H1 (cell line): ENCODE results near the gene ZNF8. TPM values are rescaled to one million over a fixed set of nuclear protein-coding genes. Genes with fewer than 3 reads are reported as not detected.
A peak's percentile ranks its signal among the peaks of the same experiment; 100 is the strongest.

Experiments
- CTCF ChIA-PET: fragments of 300-600 bp; sonication (Branson Sonifier 250); formaldehyde crosslinking; loops from one replicate; lab custom pipeline; 2021; ENCODE audit not compliant: partially characterized antibody; lab: Charles Lee
- POLR2A ChIA-PET: fragments of 300-600 bp; sonication (Branson Sonifier 250); formaldehyde crosslinking; loops from one replicate; lab custom pipeline; 2021; ENCODE audit warnings: inconsistent platforms; ENCODE audit not compliant: partially characterized antibody; lab: Charles Lee
- DNase-seq, 2 experiments: peaks; one replicate each; pipeline versions ENCODE4 v3.0.0 to v3.0.0-alpha.2; 2010 to 2022; ENCODE audit warnings: low spot score in 2 of 2, low read depth in 1 of 2, mixed read lengths in 1 of 2
- FAIRE-seq: peaks from 2 replicates; lab custom pipeline; 2011; peaks lifted over from hg19 to GRCh38; lab: Jason Lieb, UNC
- H2AFZ ChIP-seq: 2 replicates; pipeline ENCODE4 v1.8.1; 2012; ENCODE audit warnings: low read length, inconsistent platforms
- H2AK5ac ChIP-seq: 2 replicates; pipeline ENCODE4 v1.6.1; 2013; ENCODE audit warnings: low read depth, low read length
- H2BK120ac ChIP-seq: replicated peaks from 2 replicates; pipeline ENCODE3; 2013; ENCODE audit warnings: low read depth, low read length, inconsistent platforms
- H2BK12ac ChIP-seq: 2 replicates; pipeline ENCODE4 v1.6.1; 2013; ENCODE audit warnings: low read depth, low read length
- H2BK15ac ChIP-seq: 2 replicates; pipeline ENCODE4 v1.6.1; 2013; ENCODE audit warnings: low read length
- H2BK20ac ChIP-seq: 2 replicates; pipeline ENCODE4 v1.6.1; 2013; ENCODE audit warnings: low read length
- H2BK5ac ChIP-seq: 2 replicates; pipeline ENCODE4 v1.6.1; 2013; ENCODE audit warnings: low read depth, low read length
- H3K14ac ChIP-seq: 2 replicates; pipeline ENCODE4 v1.6.1; 2013; ENCODE audit warnings: inconsistent platforms; ENCODE audit not compliant: insufficient read length
- H3K18ac ChIP-seq: 2 replicates; pipeline ENCODE4 v1.6.1; 2013; ENCODE audit warnings: low read length; ENCODE audit errors: extremely low read depth
- H3K23ac ChIP-seq: 2 replicates; pipeline ENCODE4 v1.6.1; 2013; ENCODE audit warnings: inconsistent platforms; ENCODE audit not compliant: insufficient read length
- H3K23me2 ChIP-seq: 2 replicates; pipeline ENCODE4 v1.6.1; 2013; ENCODE audit warnings: low read depth, low read length
- H3K27ac ChIP-seq: 2 replicates; pipeline ENCODE4 v1.6.1; 2011; ENCODE audit warnings: low read depth, low read length, inconsistent platforms
- H3K27me3 ChIP-seq, 4 experiments: replicated peaks in 1 of 4; 1 replicate in 1 of 4; 2 replicates in 3 of 4; pipeline versions ENCODE4 v1.6.1 to v1.8.1; 2011 to 2013; ENCODE audit warnings: low read length in 3 of 4, mild to moderate bottlenecking in 3 of 4, inconsistent platforms in 2 of 4, mixed read lengths in 2 of 4, moderate library complexity in 1 of 4; ENCODE audit not compliant: control insufficient read depth in 3 of 4, insufficient read depth in 3 of 4; ENCODE audit errors: extremely low read depth in 1 of 4
- H3K36me3 ChIP-seq, 4 experiments: 2 replicates each; pipeline versions ENCODE4 v1.6.1 to v1.8.1; 2011 to 2013; ENCODE audit warnings: mild to moderate bottlenecking in 4 of 4, low read length in 3 of 4, moderate library complexity in 2 of 4, control low read depth in 1 of 4, inconsistent platforms in 1 of 4; ENCODE audit not compliant: insufficient read depth in 4 of 4, control insufficient read depth in 2 of 4
- H3K4ac ChIP-seq: replicated peaks from 2 replicates; pipeline ENCODE3; 2013; ENCODE audit warnings: low read length, low read depth, mixed read lengths, inconsistent platforms; ENCODE audit not compliant: insufficient read length
- H3K4me1 ChIP-seq, 4 experiments: replicated peaks in 1 of 4; 1 replicate in 1 of 4; 2 replicates in 3 of 4; pipeline versions ENCODE4 v1.6.1 to v1.8.1; 2011 to 2013; ENCODE audit warnings: low read length in 3 of 4, inconsistent platforms in 2 of 4, mixed read lengths in 1 of 4; ENCODE audit not compliant: insufficient read depth in 4 of 4, control insufficient read depth in 3 of 4
- H3K4me2 ChIP-seq, 2 experiments: 2 replicates each; pipeline versions ENCODE4 v1.6.1 to v1.8.1; 2011 to 2013; ENCODE audit warnings: low read depth in 2 of 2, low read length in 2 of 2, control low read depth in 1 of 2, inconsistent platforms in 1 of 2, mild to moderate bottlenecking in 1 of 2; ENCODE audit not compliant: insufficient read depth in 1 of 2
- H3K4me3 ChIP-seq, 4 experiments: fragments of 200-600, 300-600 bp in 1 of 4; sonication (generic), shearing (Covaris generic), sonication (Bioruptor Twin) in 1 of 4; 2 replicates each; pipeline versions ENCODE4 v1.5.1 to v1.8.1; 2011 to 2016; ENCODE audit warnings: low read length in 4 of 4, low read depth in 3 of 4, control low read depth in 2 of 4, inconsistent platforms in 2 of 4, mild to moderate bottlenecking in 2 of 4, mixed read lengths in 1 of 4, moderate library complexity in 1 of 4; ENCODE audit not compliant: insufficient read depth in 2 of 4; ENCODE audit errors: extremely low read depth in 1 of 4
- H3K56ac ChIP-seq: replicated peaks from 2 replicates; pipeline ENCODE3; 2013; ENCODE audit warnings: low read depth, mild to moderate bottlenecking, mixed read lengths, low read length, inconsistent platforms; ENCODE audit not compliant: insufficient read length
- H3K79me1 ChIP-seq: 2 replicates; pipeline ENCODE4 v1.6.1; 2013; ENCODE audit warnings: low read depth, low read length, control low read depth
- H3K79me2 ChIP-seq, 2 experiments: 2 replicates each; pipeline versions ENCODE4 v1.6.1 to v1.8.1; 2012 to 2013; ENCODE audit warnings: low read length in 2 of 2, mild to moderate bottlenecking in 2 of 2, inconsistent platforms in 1 of 2; ENCODE audit not compliant: insufficient read depth in 2 of 2, control insufficient read depth in 1 of 2
- H3K9ac ChIP-seq, 4 experiments: replicated peaks in 1 of 4; 1 replicate in 1 of 4; 2 replicates in 3 of 4; pipeline versions ENCODE4 v1.6.1 to v1.8.1; 2011 to 2013; ENCODE audit warnings: low read depth in 3 of 4, low read length in 3 of 4, control low read depth in 2 of 4, mild to moderate bottlenecking in 2 of 4, moderate library complexity in 2 of 4, inconsistent platforms in 1 of 4; ENCODE audit errors: extremely low read depth in 1 of 4
- H3K9me3 ChIP-seq, 2 experiments: 2 replicates each; pipeline versions ENCODE4 v1.6.1 to v1.8.1; 2012 to 2013; ENCODE audit warnings: mild to moderate bottlenecking in 2 of 2, moderate library complexity in 2 of 2, control low read depth in 1 of 2, inconsistent platforms in 1 of 2, low read depth in 1 of 2, low read length in 1 of 2, mixed read lengths in 1 of 2; ENCODE audit not compliant: insufficient read depth in 2 of 2
- H4K20me1 ChIP-seq, 2 experiments: replicated peaks in 1 of 2; 2 replicates each; pipeline versions ENCODE3 to v1.8.1; 2011 to 2013; ENCODE audit warnings: inconsistent platforms in 2 of 2, low read length in 2 of 2, mild to moderate bottlenecking in 1 of 2; ENCODE audit not compliant: insufficient read depth in 2 of 2, control insufficient read depth in 1 of 2
- H4K5ac ChIP-seq: 2 replicates; pipeline ENCODE4 v1.6.1; 2013; ENCODE audit warnings: low read length, low read depth, mixed read lengths, inconsistent platforms; ENCODE audit not compliant: insufficient read length
- H4K8ac ChIP-seq: 2 replicates; pipeline ENCODE4 v1.8.0; 2013; ENCODE audit warnings: mild to moderate bottlenecking, moderate library complexity, low read length, inconsistent platforms; ENCODE audit not compliant: insufficient read depth; ENCODE audit errors: extremely low read depth
- H4K91ac ChIP-seq: replicated peaks from 2 replicates; pipeline ENCODE3; 2013; ENCODE audit warnings: low read length, mixed read lengths, inconsistent platforms; ENCODE audit not compliant: insufficient read length
- CREB1 ChIP-seq: IDR thresholded peaks from 2 replicates; pipeline ENCODE4 v1.6.1; 2012; ENCODE audit warnings: inconsistent platforms
- SUZ12 ChIP-seq: fragments of 200-600 bp; sonication (generic); IDR thresholded peaks from 2 replicates; pipeline ENCODE4 v1.6.1; 2012; ENCODE audit warnings: mild to moderate bottlenecking, inconsistent platforms, low read length, moderate library complexity, mixed read lengths
- WGBS, 2 experiments: shearing (Covaris generic) in 1 of 2; methylation state at CpG; one replicate each; pipeline versions ENCODE4 v1.1.6 to v1.1.7; 2013 to 2015; ENCODE audit warnings: low lambda C conversion rate in 2 of 2, mixed read lengths in 2 of 2, inconsistent platforms in 1 of 2, low coverage in 1 of 2, missing lambda C conversion rate in 1 of 2; ENCODE audit not compliant: insufficient replicate concordance in 2 of 2, insufficient coverage in 1 of 2, insufficient read length in 1 of 2; ENCODE audit errors: extremely low coverage in 1 of 2, missing lambda C conversion rate in 1 of 2; 5-methylcytosine and 5-hydroxymethylcytosine counted together
- polyA plus RNA-seq, 7 experiments: library from polyadenylated mRNA; depleted of rRNA in 3 of 7; stranded (reverse) in 5 of 7; unstranded in 2 of 7; fragments of >200 nt in 5 of 7; fragments of 200-250 nt in 2 of 7; gene quantifications; 1 replicate in 5 of 7; 2 replicates in 1 of 7; 4 replicates in 1 of 7; pipeline versions ENCODE4 v1.2.1 to v1.2.3, GENCODE V29; 2011 to 2013; ENCODE audit warnings: missing spikeins in 2 of 7, mixed read lengths in 2 of 7
- total RNA-seq: library from RNA; stranded (reverse); fragmentation: NEBNext Ultra II Directional; extraction: Animal tissue kit (Norgen Biotek cat#: 25700); gene quantifications from 2 replicates; pipeline ENCODE4 v1.2.1, GENCODE V29; 2021

Gene ZNF8
- total and polyA plus RNA-seq, 2 of the 8 experiments (the other 6 are each of a cell fraction or from before 2014, with no cell fraction given): 9.2 to 21.5 TPM

DNA sequence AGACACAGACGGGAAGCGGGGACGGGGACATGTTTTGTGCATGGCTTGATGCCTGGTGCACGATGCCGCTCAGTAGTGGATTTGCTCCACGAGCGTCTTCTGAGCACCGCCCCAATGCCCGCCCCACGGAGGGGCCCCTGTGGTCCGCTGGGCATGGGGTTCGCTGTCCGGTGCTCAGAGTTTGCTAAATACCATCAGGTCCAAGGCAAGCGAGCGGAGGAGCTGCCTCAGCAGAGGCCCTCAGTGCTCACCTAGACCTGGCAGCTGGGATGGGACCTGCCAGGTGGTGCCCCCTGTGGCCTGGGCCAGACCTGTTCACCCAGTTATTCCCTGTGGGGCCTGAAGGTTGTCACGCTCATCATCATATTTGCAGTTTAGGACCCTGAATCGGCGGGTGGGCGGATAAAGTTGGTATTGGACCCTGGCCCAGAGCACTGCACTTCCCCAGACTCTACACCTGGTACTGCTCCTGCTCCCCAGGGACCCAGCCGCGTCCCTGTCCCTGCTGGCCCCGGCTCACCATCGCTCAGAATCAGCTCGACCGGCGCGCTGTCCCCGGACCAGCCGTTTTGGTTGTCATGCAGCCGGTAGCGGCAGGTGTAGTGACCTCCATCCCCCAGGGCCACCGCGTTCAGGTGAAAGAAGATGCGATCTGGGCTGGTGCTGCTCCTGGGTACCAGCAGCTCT lies 72.3 kb downstream of the ZNF8 start:
- FAIRE-seq: no peak
- no peak overlapping the region for H2AFZ ChIP-seq
- TF ChIP-seq CREB1: no peak
- TF ChIP-seq SUZ12: no peak

More for the DNA sequence above, 72.3 kb downstream of the ZNF8 start:
- Histone ChIP-seq H2BK20ac (no peak overlapping the region), H3K23me2 (peaks cover 9% of the 10 kb centered on the region), H2BK12ac (no peak overlapping the region), H3K14ac (no peak overlapping the region), H2AK5ac (no peak overlapping the region), H2BK15ac (no peak overlapping the region), H3K79me1 (no peaks in the 10 kb centered on the region), H3K4me1 (no peaks in the 10 kb centered on the region; a peak in 1 of 7 replicates), H2BK120ac (no peak overlapping the region), H3K4me3 (no peak overlapping the region), H3K56ac (no peak overlapping the region), H4K8ac (peak overlapping the region; percentile 68; the same call in 1 of the 2 replicates), H4K91ac (no peak overlapping the region), H3K18ac (no peak overlapping the region), H3K9ac (no peak overlapping the region), H3K27ac (no peak overlapping the region), H3K79me2 (no peaks in the 10 kb centered on the region), H3K9me3 (no peaks in the 10 kb centered on the region), H4K20me1 (peaks cover 0 to 3% of the 10 kb centered on the region in 2 experiments), H3K4ac (no peak overlapping the region), H4K5ac (no peak overlapping the region), H3K36me3 (no peaks in the 10 kb centered on the region), H3K4me2 (no peak overlapping the region), H3K27me3 (0 out of 7 replicates have a peak, but pooled peaks cover 0 to 3% (median 0%) of the 10 kb centered on the region in 4 experiments), H3K23ac (no peak overlapping the region), H2BK5ac (no peak overlapping the region)
- POLR2A ChIA-PET: interaction anchor here (1.3 to 11.4 kb wide), 3 partner anchors 11 to 44 kb away, joined by 3 to 102 read pairs (median 9); partner anchors contain the start of genes RNF225 and ZNF497
- no peak for DNase-seq
- 93% methylated on average over 34 of the region's 34 CpGs; no CpG with 5 or more reads in 1 of the 2 experiments for WGBS, 2 experiments
- CTCF ChIA-PET: interaction anchor here (0.6 to 2.9 kb wide), 7 partner anchors 12 to 132 kb away, joined by 3 to 14 read pairs (median 4); partner anchors contain the start of gene ZNF497
